ENCODE results near the gene SLC23A1. TPM values are rescaled to one million over a fixed set of nuclear protein-coding genes. Genes with fewer than 3 reads are reported as not detected.

The SLC23A1 gene
- total and polyA plus RNA-seq, 9 of the 15 experiments (the other 6 are each of a cell fraction or from before 2014, with no cell fraction given), result 0.03 to 0.20 (median 0.05) TPM; not detected in 5

DNA sequence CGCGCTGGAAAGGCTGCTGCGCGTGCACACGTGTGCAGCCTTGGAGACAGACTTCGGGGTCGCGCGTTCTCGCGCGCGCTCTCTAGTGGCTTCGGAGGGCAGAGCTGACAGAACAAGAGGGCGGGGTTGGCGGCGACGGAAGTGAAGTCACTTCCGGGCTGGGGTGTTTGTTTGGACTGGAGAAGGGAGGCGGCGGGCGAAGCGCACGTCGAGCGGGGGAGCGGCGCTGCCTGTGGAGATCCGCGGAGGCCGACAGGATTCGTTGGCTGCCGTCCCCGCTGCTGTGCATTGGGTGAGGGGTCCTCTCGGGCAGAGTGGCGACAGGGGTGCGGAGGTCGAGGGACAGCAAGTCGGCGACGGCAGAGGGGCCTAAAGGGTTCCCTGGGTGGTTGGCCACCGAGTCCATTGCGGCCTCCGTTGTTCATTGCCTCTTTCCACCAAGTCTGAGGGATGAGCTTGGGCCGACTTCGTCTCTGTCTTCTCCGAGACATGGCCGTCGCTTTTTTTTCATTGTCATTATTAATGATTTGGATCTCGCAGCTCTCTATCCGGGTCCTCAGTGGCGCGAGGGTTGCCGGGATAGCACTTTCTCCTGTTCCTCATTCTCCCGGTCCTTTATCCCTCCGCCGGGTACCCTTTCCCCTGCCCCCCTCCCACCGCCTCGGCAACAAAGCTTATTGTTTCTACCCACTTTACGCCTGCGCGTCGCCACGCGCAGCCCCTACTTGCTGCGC, 41.2 kb downstream of the SLC23A1 start, which contains the start of gene PAIP2 (continued):
- TF ChIP-seq, protein P1, sequence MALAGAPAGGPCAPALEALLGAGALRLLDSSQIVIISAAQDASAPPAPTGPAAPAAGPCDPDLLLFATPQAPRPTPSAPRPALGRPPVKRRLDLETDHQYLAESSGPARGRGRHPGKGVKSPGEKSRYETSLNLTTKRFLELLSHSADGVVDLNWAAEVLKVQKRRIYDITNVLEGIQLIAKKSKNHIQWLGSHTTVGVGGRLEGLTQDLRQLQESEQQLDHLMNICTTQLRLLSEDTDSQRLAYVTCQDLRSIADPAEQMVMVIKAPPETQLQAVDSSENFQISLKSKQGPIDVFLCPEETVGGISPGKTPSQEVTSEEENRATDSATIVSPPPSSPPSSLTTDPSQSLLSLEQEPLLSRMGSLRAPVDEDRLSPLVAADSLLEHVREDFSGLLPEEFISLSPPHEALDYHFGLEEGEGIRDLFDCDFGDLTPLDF (CRISPR knock-in tag; IDR thresholded peaks at IDR 0.05), result peak; percentile 59; the same call in 1 of the 2 replicates
- TF ChIP-seq NFATC3 (IDR thresholded peaks at IDR 0.05) (no peak), POU5F1 (IDR thresholded peaks at IDR 0.05; ENCODE audit: borderline replicate concordance, low read depth, low read length, partially characterized antibody) (no peak), GTF2E2 (tag; IDR thresholded peaks at IDR 0.05) (peak; percentile 71; the same call in 1 of the 2 replicates), TCF3 (CRISPR knock-in tag; IDR thresholded peaks at IDR 0.05) (no peak; the same call in 1 of the 2 replicates), ZNF212 (CRISPR knock-in tag; IDR thresholded peaks at IDR 0.05) (no peak), HMGN3 (IDR thresholded peaks at IDR 0.05; ENCODE audit: borderline replicate concordance, extremely low read depth, insufficient read length, low read depth, low read length) (peak; percentile 91), FIP1L1 (IDR thresholded peaks at IDR 0.05; ENCODE audit: low read depth, low read length, poor library complexity, severe bottlenecking) (peak; percentile 78), CHD1 (IDR thresholded peaks at IDR 0.05; ENCODE audit: low read length) (peak; percentile 93), MEF2D (tag; conservative IDR thresholded peaks at IDR 0.05; ENCODE audit: low read depth) (0 out of 2 replicates have a peak, but pooled peaks have one; percentile 33), SLC30A9 (CRISPR knock-in tag; IDR thresholded peaks at IDR 0.05) (no peak), PPARD (CRISPR knock-in tag; IDR thresholded peaks at IDR 0.05) (no peak)
- TF ChIP-seq, protein P2, sequence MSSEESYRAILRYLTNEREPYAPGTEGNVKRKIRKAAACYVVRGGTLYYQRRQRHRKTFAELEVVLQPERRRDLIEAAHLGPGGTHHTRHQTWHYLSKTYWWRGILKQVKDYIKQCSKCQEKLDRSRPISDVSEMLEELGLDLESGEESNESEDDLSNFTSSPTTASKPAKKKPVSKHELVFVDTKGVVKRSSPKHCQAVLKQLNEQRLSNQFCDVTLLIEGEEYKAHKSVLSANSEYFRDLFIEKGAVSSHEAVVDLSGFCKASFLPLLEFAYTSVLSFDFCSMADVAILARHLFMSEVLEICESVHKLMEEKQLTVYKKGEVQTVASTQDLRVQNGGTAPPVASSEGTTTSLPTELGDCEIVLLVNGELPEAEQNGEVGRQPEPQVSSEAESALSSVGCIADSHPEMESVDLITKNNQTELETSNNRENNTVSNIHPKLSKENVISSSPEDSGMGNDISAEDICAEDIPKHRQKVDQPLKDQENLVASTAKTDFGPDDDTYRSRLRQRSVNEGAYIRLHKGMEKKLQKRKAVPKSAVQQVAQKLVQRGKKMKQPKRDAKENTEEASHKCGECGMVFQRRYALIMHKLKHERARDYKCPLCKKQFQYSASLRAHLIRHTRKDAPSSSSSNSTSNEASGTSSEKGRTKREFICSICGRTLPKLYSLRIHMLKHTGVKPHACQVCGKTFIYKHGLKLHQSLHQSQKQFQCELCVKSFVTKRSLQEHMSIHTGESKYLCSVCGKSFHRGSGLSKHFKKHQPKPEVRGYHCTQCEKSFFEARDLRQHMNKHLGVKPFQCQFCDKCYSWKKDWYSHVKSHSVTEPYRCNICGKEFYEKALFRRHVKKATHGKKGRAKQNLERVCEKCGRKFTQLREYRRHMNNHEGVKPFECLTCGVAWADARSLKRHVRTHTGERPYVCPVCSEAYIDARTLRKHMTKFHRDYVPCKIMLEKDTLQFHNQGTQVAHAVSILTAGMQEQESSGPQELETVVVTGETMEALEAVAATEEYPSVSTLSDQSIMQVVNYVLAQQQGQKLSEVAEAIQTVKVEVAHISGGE (CRISPR knock-in tag; IDR thresholded peaks at IDR 0.05), result peak in 1 of 3 experiments; percentile 68; a peak in 3 of 6 replicates
- TF ChIP-seq, protein P3, sequence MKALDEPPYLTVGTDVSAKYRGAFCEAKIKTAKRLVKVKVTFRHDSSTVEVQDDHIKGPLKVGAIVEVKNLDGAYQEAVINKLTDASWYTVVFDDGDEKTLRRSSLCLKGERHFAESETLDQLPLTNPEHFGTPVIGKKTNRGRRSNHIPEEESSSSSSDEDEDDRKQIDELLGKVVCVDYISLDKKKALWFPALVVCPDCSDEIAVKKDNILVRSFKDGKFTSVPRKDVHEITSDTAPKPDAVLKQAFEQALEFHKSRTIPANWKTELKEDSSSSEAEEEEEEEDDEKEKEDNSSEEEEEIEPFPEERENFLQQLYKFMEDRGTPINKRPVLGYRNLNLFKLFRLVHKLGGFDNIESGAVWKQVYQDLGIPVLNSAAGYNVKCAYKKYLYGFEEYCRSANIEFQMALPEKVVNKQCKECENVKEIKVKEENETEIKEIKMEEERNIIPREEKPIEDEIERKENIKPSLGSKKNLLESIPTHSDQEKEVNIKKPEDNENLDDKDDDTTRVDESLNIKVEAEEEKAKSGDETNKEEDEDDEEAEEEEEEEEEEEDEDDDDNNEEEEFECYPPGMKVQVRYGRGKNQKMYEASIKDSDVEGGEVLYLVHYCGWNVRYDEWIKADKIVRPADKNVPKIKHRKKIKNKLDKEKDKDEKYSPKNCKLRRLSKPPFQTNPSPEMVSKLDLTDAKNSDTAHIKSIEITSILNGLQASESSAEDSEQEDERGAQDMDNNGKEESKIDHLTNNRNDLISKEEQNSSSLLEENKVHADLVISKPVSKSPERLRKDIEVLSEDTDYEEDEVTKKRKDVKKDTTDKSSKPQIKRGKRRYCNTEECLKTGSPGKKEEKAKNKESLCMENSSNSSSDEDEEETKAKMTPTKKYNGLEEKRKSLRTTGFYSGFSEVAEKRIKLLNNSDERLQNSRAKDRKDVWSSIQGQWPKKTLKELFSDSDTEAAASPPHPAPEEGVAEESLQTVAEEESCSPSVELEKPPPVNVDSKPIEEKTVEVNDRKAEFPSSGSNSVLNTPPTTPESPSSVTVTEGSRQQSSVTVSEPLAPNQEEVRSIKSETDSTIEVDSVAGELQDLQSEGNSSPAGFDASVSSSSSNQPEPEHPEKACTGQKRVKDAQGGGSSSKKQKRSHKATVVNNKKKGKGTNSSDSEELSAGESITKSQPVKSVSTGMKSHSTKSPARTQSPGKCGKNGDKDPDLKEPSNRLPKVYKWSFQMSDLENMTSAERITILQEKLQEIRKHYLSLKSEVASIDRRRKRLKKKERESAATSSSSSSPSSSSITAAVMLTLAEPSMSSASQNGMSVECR (CRISPR knock-in tag; IDR thresholded peaks at IDR 0.05), result peak; percentile 89; the same call in 1 of the 2 replicates
- TF ChIP-seq, protein P4, sequence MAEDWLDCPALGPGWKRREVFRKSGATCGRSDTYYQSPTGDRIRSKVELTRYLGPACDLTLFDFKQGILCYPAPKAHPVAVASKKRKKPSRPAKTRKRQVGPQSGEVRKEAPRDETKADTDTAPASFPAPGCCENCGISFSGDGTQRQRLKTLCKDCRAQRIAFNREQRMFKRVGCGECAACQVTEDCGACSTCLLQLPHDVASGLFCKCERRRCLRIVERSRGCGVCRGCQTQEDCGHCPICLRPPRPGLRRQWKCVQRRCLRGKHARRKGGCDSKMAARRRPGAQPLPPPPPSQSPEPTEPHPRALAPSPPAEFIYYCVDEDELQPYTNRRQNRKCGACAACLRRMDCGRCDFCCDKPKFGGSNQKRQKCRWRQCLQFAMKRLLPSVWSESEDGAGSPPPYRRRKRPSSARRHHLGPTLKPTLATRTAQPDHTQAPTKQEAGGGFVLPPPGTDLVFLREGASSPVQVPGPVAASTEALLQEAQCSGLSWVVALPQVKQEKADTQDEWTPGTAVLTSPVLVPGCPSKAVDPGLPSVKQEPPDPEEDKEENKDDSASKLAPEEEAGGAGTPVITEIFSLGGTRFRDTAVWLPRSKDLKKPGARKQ (CRISPR knock-in tag; IDR thresholded peaks at IDR 0.05), result no peak
